ENCODE data around the gene RGS19. TPM values are rescaled to one million over a fixed set of nuclear protein-coding genes. Genes with fewer than 3 reads are reported as not detected.

RGS19 gene
- total and polyA plus RNA-seq, 11 donors = 3.2 to 25.6 (median 5.3) TPM

- ATAC-seq (no peak), DNase-seq (no peak)
- H3K4me3 ChIP-seq = peak overlapping the region in 11 of 12 donors; percentile 24 to 93 (median 82)
- H3K36me3 ChIP-seq = peaks cover 0 to 34% (median 10%) of the 10 kb centered on the region in 9 donors
- WGBS, 4 donors = 63 to 73% (median 68%) methylated on average over 13 to 15 of the region's 15 CpGs
- peaks cover 0 to 47% (median 20%) of the 10 kb centered on the region in 12 donors for H3K4me1 ChIP-seq
- no peaks in the 10 kb centered on the region for H3K27me3 ChIP-seq
- TF ChIP-seq, protein P1, sequence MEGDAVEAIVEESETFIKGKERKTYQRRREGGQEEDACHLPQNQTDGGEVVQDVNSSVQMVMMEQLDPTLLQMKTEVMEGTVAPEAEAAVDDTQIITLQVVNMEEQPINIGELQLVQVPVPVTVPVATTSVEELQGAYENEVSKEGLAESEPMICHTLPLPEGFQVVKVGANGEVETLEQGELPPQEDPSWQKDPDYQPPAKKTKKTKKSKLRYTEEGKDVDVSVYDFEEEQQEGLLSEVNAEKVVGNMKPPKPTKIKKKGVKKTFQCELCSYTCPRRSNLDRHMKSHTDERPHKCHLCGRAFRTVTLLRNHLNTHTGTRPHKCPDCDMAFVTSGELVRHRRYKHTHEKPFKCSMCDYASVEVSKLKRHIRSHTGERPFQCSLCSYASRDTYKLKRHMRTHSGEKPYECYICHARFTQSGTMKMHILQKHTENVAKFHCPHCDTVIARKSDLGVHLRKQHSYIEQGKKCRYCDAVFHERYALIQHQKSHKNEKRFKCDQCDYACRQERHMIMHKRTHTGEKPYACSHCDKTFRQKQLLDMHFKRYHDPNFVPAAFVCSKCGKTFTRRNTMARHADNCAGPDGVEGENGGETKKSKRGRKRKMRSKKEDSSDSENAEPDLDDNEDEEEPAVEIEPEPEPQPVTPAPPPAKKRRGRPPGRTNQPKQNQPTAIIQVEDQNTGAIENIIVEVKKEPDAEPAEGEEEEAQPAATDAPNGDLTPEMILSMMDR (IDR thresholded peaks at IDR 0.05) = no peak
- no peak for TF ChIP-seq POLR2A (IDR thresholded peaks at IDR 0.05)
- intact Hi-C loops (cut with DNase I) = no loop called here
- H3K27ac ChIP-seq = peak overlapping the region in 3 of 12 donors; percentile 81 to 95 (median 91)
- H3K9me3 ChIP-seq = no peaks in the 10 kb centered on the region
These were observed 1.3 kb downstream of the RGS19 start for GRCh38 chr20:64077876-64078551.

DNA sequence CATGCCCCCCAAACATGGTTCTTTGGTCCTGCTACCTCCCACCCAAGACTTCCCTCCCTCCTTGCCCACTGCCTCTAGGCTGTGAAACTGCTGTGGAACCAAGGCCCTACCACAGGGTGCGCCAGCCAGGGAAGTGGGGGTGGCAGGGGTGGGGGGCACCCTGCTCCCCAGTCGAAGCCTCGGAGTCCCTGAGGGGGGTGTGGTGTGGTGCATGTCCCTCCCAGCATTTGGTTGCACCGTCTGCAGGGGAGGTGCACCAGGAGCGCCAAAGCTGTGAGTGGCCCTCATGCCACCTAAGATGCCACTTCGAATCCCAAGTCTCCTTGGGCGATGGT is 1.8 kb downstream of the RGS19 start:
- TF ChIP-seq POLR2A (IDR thresholded peaks at IDR 0.05) = no peak
- TF ChIP-seq, protein P1 (IDR thresholded peaks at IDR 0.05) = no peak
- H3K36me3 ChIP-seq = peaks cover 0 to 35% (median 12%) of the 10 kb centered on the region in 9 donors
- ATAC-seq = no peak
- DNase-seq = no peak
- intact Hi-C loops (cut with DNase I) = no loop called here
- peak overlapping the region in 3 of 12 donors; percentile 27 to 95 (median 81) for H3K27ac ChIP-seq
- no peaks in the 10 kb centered on the region for H3K27me3 ChIP-seq
- no peaks in the 10 kb centered on the region for H3K9me3 ChIP-seq
- H3K4me3 ChIP-seq = peak overlapping the region in 10 of 12 donors; percentile 9 to 93 (median 82)
- 79 to 100% (median 81%) methylated on average over 3 to 7 of the region's 7 CpGs for WGBS, 4 donors
- peaks cover 0 to 44% (median 19%) of the 10 kb centered on the region in 12 donors for H3K4me1 ChIP-seq

DNA sequence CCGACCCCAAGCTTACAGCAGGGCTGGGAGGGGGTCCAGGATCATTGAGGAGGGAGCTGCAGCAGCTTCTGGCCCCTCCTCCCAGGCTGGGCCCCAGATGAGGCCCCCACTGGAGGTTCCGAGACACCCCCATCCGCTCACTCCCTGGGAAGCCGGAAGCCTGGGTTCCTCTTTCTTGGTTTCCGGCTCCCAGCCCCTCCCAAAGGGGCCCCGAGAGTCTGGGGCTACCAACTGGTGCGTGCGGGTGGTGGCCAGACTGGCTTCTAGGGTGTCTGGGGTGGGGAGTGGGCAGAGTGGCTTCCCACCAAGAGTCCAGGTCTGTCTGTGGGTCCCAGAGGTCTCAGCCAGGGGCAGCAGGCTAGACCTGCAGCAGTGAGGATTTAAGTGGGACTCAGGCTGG is 2.2 kb downstream of the RGS19 start:
- no peak for TF ChIP-seq POLR2A (IDR thresholded peaks at IDR 0.05)
- TF ChIP-seq, protein P1 (IDR thresholded peaks at IDR 0.05) = no peak
- Histone ChIP-seq H3K36me3 (peaks cover 0 to 39% (median 12%) of the 10 kb centered on the region in 9 donors), H3K27ac (peak overlapping the region in 3 of 12 donors; percentile 27 to 95 (median 81)), H3K4me3 (peak overlapping the region in 10 of 12 donors; percentile 9 to 93 (median 82)), H3K9me3 (no peaks in the 10 kb centered on the region), H3K27me3 (no peaks in the 10 kb centered on the region), H3K4me1 (peaks cover 0 to 40% (median 19%) of the 10 kb centered on the region in 12 donors)
- ATAC-seq (no peak), DNase-seq (peak in 1 of 5 donors; percentile 60)
- WGBS, 4 donors = 86 to 90% (median 88%) methylated on average over 3 to 8 of the region's 8 CpGs
- intact Hi-C loops (cut with DNase I) = no loop called here

DNA sequence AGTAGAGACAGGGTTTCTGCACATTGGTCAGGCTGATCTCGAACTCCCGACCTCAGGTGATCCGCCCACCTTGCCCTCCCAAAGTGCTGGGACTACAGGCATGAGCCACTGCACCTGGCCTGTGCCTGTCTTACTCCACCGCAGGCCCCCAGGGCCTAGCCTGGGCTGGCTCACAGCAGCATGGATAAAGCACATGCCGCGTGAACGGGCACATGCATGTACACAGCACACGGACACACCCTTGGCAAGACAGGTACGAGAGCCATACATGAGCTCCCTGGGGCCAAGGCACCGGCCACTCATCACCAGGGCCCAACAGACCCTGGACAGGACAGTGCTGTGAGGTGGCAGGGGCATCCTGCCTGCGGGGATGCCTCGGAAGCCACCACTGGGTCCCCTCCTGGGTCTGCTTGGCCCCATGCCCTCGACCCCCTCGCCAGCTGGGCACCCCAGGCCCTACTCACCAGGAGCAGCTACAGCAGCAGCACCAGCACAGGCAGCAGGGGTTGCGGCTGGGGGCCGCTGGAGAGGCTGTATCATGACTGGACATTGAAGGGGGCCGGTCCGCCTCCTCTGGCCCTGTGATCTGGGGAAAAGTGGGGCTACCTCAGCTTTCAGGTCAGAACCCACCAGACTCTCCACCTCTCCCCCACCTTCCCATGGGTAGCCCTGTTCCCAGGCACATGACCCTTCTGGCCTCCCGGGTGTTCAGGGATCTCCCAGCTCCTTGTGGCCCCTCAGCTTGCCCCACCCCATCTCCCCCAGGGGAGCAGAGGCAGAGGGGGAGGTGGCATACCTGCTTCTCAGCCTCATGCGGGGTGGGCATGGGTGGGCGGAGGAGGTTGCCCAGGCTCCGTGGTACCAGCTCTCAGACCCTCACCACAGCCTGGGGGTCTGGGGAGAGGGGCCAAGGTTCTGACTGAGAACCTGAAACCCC is 3.0 kb downstream of the RGS19 start:
- intact Hi-C loops (cut with DNase I) = no loop called here
- Histone ChIP-seq H3K36me3 (peaks cover 0 to 43% (median 12%) of the 10 kb centered on the region in 9 donors), H3K9me3 (no peaks in the 10 kb centered on the region), H3K27ac (peak overlapping the region in 1 of 12 donors; percentile 95), H3K4me3 (peak overlapping the region in 8 of 12 donors; percentile 15 to 93 (median 80)), H3K27me3 (no peaks in the 10 kb centered on the region), H3K4me1 (peaks cover 0 to 33% (median 18%) of the 10 kb centered on the region in 12 donors)
- 94 to 99% (median 94%) methylated on average over 7 to 22 of the region's 22 CpGs for WGBS, 4 donors
- ATAC-seq (no peak), DNase-seq (no peak)
- TF ChIP-seq POLR2A (IDR thresholded peaks at IDR 0.05) = no peak
- TF ChIP-seq, protein P1 (IDR thresholded peaks at IDR 0.05) = no peak

Measured in heart left ventricle (tissue), 16 donors.